ENCODE measurements around the gene KPNA6. TPM values are rescaled to one million over a fixed set of nuclear protein-coding genes. Genes with fewer than 3 reads are reported as not detected.

Gene KPNA6
- total RNA-seq, 2 experiments from 2014 or later = 19.5 to 36.3 TPM

GRCh38 chr1:32192220-32192948, 84.5 kb downstream of the KPNA6 start:
- Histone ChIP-seq H3K4me2 (ENCODE audit: low read length) (no peak overlapping the region), H3K36me3 (ENCODE audit: insufficient read depth, low read length) (peaks cover 100% of the 10 kb centered on the region), H3K4me3 (ENCODE audit: low read depth, low read length, poor library complexity, severe bottlenecking) (no peak overlapping the region), H3K9me3 (ENCODE audit: low read length) (no peaks in the 10 kb centered on the region), H3K79me2 (ENCODE audit: insufficient read depth, low read depth, low read length) (peaks cover 2% of the 10 kb centered on the region; the same call in 1 of the 2 replicates), H3K4me1 (ENCODE audit: insufficient read depth, low read length, poor library complexity, severe bottlenecking) (no peaks in the 10 kb centered on the region), H3K27ac (ENCODE audit: low read depth, low read length, poor library complexity, severe bottlenecking) (no peak overlapping the region), H3K9me2 (ENCODE audit: insufficient read depth, low read length) (no peaks in the 10 kb centered on the region), H2AFZ (ENCODE audit: low read length) (no peak overlapping the region), H4K20me1 (ENCODE audit: insufficient read depth, low read length) (no peaks in the 10 kb centered on the region)
- no peak for TF ChIP-seq CTCF (conservative IDR thresholded peaks at IDR 0.05; ENCODE audit: low read length)
- TF ChIP-seq EZH2phosphoT487 (IDR thresholded peaks at IDR 0.05; ENCODE audit: borderline replicate concordance, low read depth, low read length) = no peak
- intact Hi-C loops (cut with micrococcal nuclease; ENCODE audit: unreplicated experiment) = no loop called here
- ChIA-PET POLR2A (interaction anchor here (0.6 to 1.1 kb wide), 3 partner anchors 8 to 47 kb away, joined by 3 to 7 read pairs (median 3); partner anchors contain the start of gene CCDC28B), CTCF (ENCODE audit: unreplicated experiment) (no interaction called here)
- no TSS peak for BruUV-seq (replicated peaks)
- no peak for DNase-seq (ENCODE audit: low spot score)

GRCh38 chr1:32194984-32195383, 87.1 kb downstream of the KPNA6 start:
- peaks cover 94% of the 10 kb centered on the region for H3K36me3 ChIP-seq (ENCODE audit: insufficient read depth, low read length)
- POLR2A ChIA-PET = interaction anchor here (1.1 kb wide), 1 partner anchor 16 kb away, joined by 3 read pairs; the partner anchor contains the start of gene TXLNA
- no TSS peak for BruUV-seq (replicated peaks)

More at GRCh38 chr1:32194984-32195383, 87.1 kb downstream of the KPNA6 start:
- TF ChIP-seq EZH2phosphoT487 (IDR thresholded peaks at IDR 0.05; ENCODE audit: borderline replicate concordance, low read depth, low read length) (no peak), CTCF (conservative IDR thresholded peaks at IDR 0.05; ENCODE audit: low read length) (no peak)
- H3K9me2 ChIP-seq (ENCODE audit: insufficient read depth, low read length) = no peaks in the 10 kb centered on the region
- no peaks in the 10 kb centered on the region for H4K20me1 ChIP-seq (ENCODE audit: insufficient read depth, low read length)
- H3K4me2 ChIP-seq (ENCODE audit: low read length) = no peak overlapping the region
- H3K4me3 ChIP-seq (ENCODE audit: low read depth, low read length, poor library complexity, severe bottlenecking) = no peak overlapping the region
- H3K79me2 ChIP-seq (ENCODE audit: insufficient read depth, low read depth, low read length) = no peaks in the 10 kb centered on the region
- H3K4me1 ChIP-seq (ENCODE audit: insufficient read depth, low read length, poor library complexity, severe bottlenecking) = peaks cover 17% of the 10 kb centered on the region
- no peak for DNase-seq (ENCODE audit: low spot score)
- H3K9me3 ChIP-seq (ENCODE audit: low read length) = no peaks in the 10 kb centered on the region
- intact Hi-C loops (cut with micrococcal nuclease; ENCODE audit: unreplicated experiment) = no loop called here
- H2AFZ ChIP-seq (ENCODE audit: low read length) = no peak overlapping the region
- CTCF ChIA-PET (ENCODE audit: unreplicated experiment) = no interaction called here
- no peak overlapping the region for H3K27ac ChIP-seq (ENCODE audit: low read depth, low read length, poor library complexity, severe bottlenecking)
